ENCODE results near the gene NAV3. TPM values are rescaled to one million over a fixed set of nuclear protein-coding genes. Genes with fewer than 3 reads are reported as not detected.

NAV3 gene
- polyA plus RNA-seq, 1 of the 3 experiments (the other 2 are of a cell fraction) = 10.5 TPM

DNA sequence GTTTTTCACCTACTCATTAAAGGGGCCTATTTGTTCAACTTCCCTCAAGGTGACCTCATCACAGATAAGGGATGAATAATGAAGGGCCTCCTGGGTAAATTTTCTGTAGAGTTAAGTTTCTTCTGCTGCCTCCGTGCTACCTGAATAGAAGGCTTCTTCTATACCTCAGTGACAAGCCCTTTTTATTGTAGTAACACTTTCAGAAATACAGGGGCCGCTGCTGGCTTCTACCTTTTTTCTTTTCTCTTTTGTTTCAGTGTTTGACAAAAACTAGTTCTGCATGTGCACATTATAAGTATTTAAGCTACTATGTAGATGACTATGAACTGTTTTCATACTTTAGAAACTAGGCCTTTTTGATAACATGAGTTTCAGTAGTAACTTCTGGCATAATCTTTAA lies 207.0 kb downstream of the NAV3 start:
- POLR2A ChIA-PET = no interaction called here
- H3K9me2 ChIP-seq = no peaks in the 10 kb centered on the region
- 100% methylated on average over 2 of the region's 2 CpGs for WGBS (ENCODE audit: low lambda C conversion rate)
- H3K4me2 ChIP-seq = no peak overlapping the region
- H2AFZ ChIP-seq (ENCODE audit: low read depth) = no peak overlapping the region
- TF ChIP-seq, protein P1, sequence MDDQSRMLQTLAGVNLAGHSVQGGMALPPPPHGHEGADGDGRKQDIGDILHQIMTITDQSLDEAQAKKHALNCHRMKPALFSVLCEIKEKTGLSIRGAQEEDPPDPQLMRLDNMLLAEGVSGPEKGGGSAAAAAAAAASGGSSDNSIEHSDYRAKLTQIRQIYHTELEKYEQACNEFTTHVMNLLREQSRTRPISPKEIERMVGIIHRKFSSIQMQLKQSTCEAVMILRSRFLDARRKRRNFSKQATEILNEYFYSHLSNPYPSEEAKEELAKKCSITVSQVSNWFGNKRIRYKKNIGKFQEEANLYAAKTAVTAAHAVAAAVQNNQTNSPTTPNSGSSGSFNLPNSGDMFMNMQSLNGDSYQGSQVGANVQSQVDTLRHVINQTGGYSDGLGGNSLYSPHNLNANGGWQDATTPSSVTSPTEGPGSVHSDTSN (IDR thresholded peaks at IDR 0.05) = no peak
- no peak for TF ChIP-seq RAD21 (IDR thresholded peaks at IDR 0.05; ENCODE audit: low read length)
- H3K27me3 ChIP-seq (ENCODE audit: insufficient read depth) = no peaks in the 10 kb centered on the region
- H3K4me1 ChIP-seq (ENCODE audit: control insufficient read depth in 1 of 2, insufficient read depth in 2 of 2, low read depth in 1 of 2, low read length in 1 of 2) = peaks cover 0 to 6% of the 10 kb centered on the region in 2 experiments; a peak in 3 of 4 replicates
- DNase-seq = no peak
- H3K79me2 ChIP-seq (ENCODE audit: insufficient read depth) = no peaks in the 10 kb centered on the region; the same call in 1 of the 2 replicates
- no peak overlapping the region for H3K4me3 ChIP-seq (ENCODE audit: low read depth in 2 of 2, low read length in 1 of 2)
- CTCF ChIA-PET = interaction anchor here (0.6 to 1.0 kb wide), 2 partner anchors 35 to 491 kb away, joined by 3 read pairs; no protein-coding TSS in a partner anchor
- no peaks in the 10 kb centered on the region for H3K9me3 ChIP-seq
- H3K27ac ChIP-seq (ENCODE audit: low read depth in 2 of 2, low read length in 1 of 2) = no peak overlapping the region
- no peaks in the 10 kb centered on the region for H4K20me1 ChIP-seq (ENCODE audit: insufficient read depth)
- no peak overlapping the region for H3K9ac ChIP-seq
- H3F3A ChIP-seq (replicated peaks; ENCODE audit: insufficient read depth) = no peaks in the 10 kb centered on the region
- peaks cover 5 to 10% of the 10 kb centered on the region in 2 experiments for H3K36me3 ChIP-seq (replicated peaks in 1 of 2; ENCODE audit: control insufficient read depth in 1 of 2, insufficient read depth in 2 of 2, low read length in 1 of 2)

DNA sequence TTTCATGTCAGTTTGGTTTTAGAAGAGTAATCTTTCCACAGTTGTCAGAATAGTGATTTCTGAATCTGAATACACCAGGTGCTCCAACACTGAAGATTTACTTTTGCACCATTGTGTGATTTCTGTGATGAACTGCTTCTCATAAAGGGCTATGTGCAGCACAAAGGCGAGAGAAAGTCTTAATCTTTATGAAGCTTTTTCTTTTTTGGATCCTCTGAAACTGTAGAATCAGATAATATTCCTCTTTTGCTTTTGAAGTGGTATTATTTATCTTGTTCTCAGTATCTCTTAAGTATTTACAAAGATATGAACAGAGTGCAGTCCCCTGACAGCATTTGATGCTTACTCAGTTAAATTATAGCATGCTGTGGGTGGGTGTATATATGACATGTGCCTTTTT lies 207.8 kb downstream of the NAV3 start:
- H3K4me3 ChIP-seq (ENCODE audit: low read depth in 2 of 2, low read length in 1 of 2) = no peak overlapping the region
- H3F3A ChIP-seq (replicated peaks; ENCODE audit: insufficient read depth) = no peaks in the 10 kb centered on the region
- ChIA-PET POLR2A (no interaction called here), CTCF (interaction anchor here (1.1 kb wide), 1 partner anchor 19 kb away, joined by 4 read pairs; no protein-coding TSS in a partner anchor)
- peaks cover 1% of the 10 kb centered on the region; the same call in 1 of the 2 replicates for H3K79me2 ChIP-seq (ENCODE audit: insufficient read depth)
- DNase-seq = no peak
- 83% methylated on average over 1 of the region's 1 CpG for whole genome bisulfite sequencing (ENCODE audit: low lambda C conversion rate)
- H3K9ac ChIP-seq = no peak overlapping the region
- no peak overlapping the region for H3K4me2 ChIP-seq
- peaks cover 0 to 6% of the 10 kb centered on the region in 2 experiments; a peak in 3 of 4 replicates for H3K4me1 ChIP-seq (ENCODE audit: control insufficient read depth in 1 of 2, insufficient read depth in 2 of 2, low read depth in 1 of 2, low read length in 1 of 2)
- H3K9me3 ChIP-seq = no peaks in the 10 kb centered on the region
- TF ChIP-seq, protein P2, sequence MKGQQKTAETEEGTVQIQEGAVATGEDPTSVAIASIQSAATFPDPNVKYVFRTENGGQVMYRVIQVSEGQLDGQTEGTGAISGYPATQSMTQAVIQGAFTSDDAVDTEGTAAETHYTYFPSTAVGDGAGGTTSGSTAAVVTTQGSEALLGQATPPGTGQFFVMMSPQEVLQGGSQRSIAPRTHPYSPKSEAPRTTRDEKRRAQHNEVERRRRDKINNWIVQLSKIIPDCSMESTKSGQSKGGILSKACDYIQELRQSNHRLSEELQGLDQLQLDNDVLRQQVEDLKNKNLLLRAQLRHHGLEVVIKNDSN (IDR thresholded peaks at IDR 0.05; ENCODE audit: borderline replicate concordance, low read depth) = no peak
- TF ChIP-seq RFX5 (IDR thresholded peaks at IDR 0.05; ENCODE audit: low read length) (no peak), CHD2 (IDR thresholded peaks at IDR 0.05; ENCODE audit: low read length, partially characterized antibody) (no peak), FOXM1 (IDR thresholded peaks at IDR 0.05; ENCODE audit: low read depth) (no peak), TEAD4 (IDR thresholded peaks at IDR 0.05; ENCODE audit: borderline replicate concordance, insufficient read depth) (no peak), RCOR1 (IDR thresholded peaks at IDR 0.05; ENCODE audit: low read length) (no peak), FOSL2 (IDR thresholded peaks at IDR 0.05; ENCODE audit: borderline replicate concordance, low read depth) (no peak), NFIC (IDR thresholded peaks at IDR 0.05; ENCODE audit: borderline replicate concordance) (no peak), TCF12 (IDR thresholded peaks at IDR 0.05) (no peak), RAD21 (IDR thresholded peaks at IDR 0.05; ENCODE audit: low read length) (no peak), TAF1 (IDR thresholded peaks at IDR 0.05; ENCODE audit: borderline replicate concordance, low read depth, low read length) (no peak), EP300 (IDR thresholded peaks at IDR 0.05; ENCODE audit: borderline replicate concordance in 1 of 2, low read depth in 1 of 2, low read length in 1 of 2) (no peak), SIN3A (IDR thresholded peaks at IDR 0.05; ENCODE audit: borderline replicate concordance, low read depth, low read length) (no peak)
- TF ChIP-seq, protein P1 (IDR thresholded peaks at IDR 0.05) = no peak
- TF ChIP-seq, protein P3, sequence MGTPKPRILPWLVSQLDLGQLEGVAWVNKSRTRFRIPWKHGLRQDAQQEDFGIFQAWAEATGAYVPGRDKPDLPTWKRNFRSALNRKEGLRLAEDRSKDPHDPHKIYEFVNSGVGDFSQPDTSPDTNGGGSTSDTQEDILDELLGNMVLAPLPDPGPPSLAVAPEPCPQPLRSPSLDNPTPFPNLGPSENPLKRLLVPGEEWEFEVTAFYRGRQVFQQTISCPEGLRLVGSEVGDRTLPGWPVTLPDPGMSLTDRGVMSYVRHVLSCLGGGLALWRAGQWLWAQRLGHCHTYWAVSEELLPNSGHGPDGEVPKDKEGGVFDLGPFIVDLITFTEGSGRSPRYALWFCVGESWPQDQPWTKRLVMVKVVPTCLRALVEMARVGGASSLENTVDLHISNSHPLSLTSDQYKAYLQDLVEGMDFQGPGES (IDR thresholded peaks at IDR 0.05; ENCODE audit: low read depth, low read length) = no peak
- TF ChIP-seq, protein P4, sequence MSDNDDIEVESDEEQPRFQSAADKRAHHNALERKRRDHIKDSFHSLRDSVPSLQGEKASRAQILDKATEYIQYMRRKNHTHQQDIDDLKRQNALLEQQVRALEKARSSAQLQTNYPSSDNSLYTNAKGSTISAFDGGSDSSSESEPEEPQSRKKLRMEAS (IDR thresholded peaks at IDR 0.05; ENCODE audit: low read depth) = no peak
- TF ChIP-seq, protein P5, sequence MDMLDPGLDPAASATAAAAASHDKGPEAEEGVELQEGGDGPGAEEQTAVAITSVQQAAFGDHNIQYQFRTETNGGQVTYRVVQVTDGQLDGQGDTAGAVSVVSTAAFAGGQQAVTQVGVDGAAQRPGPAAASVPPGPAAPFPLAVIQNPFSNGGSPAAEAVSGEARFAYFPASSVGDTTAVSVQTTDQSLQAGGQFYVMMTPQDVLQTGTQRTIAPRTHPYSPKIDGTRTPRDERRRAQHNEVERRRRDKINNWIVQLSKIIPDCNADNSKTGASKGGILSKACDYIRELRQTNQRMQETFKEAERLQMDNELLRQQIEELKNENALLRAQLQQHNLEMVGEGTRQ (IDR thresholded peaks at IDR 0.05; ENCODE audit: borderline replicate concordance, low read depth, low read length) = no peak
- no peaks in the 10 kb centered on the region for H3K9me2 ChIP-seq
- H3K27ac ChIP-seq (ENCODE audit: low read depth in 2 of 2, low read length in 1 of 2) = no peak overlapping the region
- H3K36me3 ChIP-seq (replicated peaks in 1 of 2; ENCODE audit: control insufficient read depth in 1 of 2, insufficient read depth in 2 of 2, low read length in 1 of 2) = peaks cover 5 to 7% of the 10 kb centered on the region in 2 experiments
- H4K20me1 ChIP-seq (ENCODE audit: insufficient read depth) = no peaks in the 10 kb centered on the region
- no peaks in the 10 kb centered on the region for H3K27me3 ChIP-seq (ENCODE audit: insufficient read depth)
- H2AFZ ChIP-seq (ENCODE audit: low read depth) = no peak overlapping the region
